Activated CD4-positive, CD25-positive, alpha-beta regulatory T cell treated with anti-CD3 and anti-CD28 coated beads, Interleukin-2, amount 50 U/mL, for 24 hours (primary cell): ENCODE results near the gene CADPS2.

Source experiments
- ATAC-seq, 2 donors: fragments of 150-1000 bp; cut with Tn5 transposase; one replicate each; pipeline ENCODE4 v1.10.0; 2021; ENCODE audit warnings: mild to moderate bottlenecking in 1 of 2, moderate library complexity in 1 of 2

CADPS2 gene

DNA sequence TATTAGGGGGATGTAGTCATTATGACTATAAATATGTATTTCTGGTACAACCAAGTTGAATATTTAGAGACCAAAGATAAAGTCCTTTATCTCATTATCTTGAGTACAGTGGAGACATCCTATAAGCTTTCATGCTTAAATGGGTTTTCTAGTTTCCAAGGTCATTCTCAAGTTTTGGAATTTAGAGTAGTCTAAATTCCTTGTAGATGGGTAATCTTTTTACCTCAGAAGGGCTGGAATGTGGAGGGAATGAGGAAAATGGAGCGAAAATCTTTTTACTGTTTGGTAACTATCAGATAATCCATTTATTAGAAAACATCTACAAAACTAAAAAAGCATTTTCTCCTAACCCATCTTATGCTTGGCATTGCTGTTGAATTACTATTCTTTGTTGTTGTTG, 368.7 kb downstream of the CADPS2 start:
- no peak for ATAC-seq

GRCh38 chr7:122515404-122515803, 370.9 kb downstream of the CADPS2 start:
- ATAC-seq = no peak

DNA sequence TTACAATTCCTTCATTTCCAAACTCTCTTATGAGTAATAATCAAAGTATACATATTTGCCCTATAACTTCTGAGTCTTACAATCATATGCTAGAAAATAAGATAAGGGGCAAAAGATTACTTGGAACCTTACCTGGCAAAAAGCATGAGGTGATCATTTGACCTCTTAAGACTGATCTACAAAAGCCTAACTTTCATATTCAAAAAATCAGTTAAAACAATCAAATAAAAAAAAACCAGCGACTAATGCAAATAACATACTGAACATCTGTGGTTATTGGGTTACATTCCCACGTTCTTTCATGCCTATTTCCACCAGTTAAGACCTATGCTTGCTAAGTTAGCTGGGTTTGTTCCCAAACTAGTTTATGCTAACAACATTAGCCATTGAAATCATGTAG, 375.0 kb downstream of the CADPS2 start:
- no peak for ATAC-seq

- no peak for ATAC-seq
These were observed 378.7 kb downstream of the CADPS2 start for GRCh38 chr7:122507591-122507990.

- no peak for ATAC-seq
These were observed 394.3 kb downstream of the CADPS2 start for GRCh38 chr7:122492007-122492406.

DNA sequence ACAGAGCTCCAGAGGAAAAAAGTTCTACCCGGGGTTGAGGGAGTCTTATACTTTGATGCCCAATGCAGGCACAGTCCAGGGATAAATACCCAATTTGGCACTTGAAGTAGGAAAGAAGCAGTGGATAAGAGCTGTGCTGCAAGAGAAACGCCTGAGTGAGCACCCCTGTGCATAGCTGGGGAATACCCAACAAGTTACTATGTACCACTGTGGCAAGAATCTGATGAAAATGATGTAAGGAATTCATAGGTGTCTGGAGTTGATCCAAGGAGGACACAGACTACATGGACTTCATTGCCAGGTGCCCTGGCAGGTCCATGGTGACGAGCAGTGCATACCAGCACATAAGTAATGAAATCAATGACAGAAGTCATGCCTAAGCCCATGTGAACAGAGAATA, 398.0 kb downstream of the CADPS2 start:
- no peak for ATAC-seq

- ATAC-seq = no peak
These were observed 399.1 kb downstream of the CADPS2 start for GRCh38 chr7:122487131-122487530.

DNA sequence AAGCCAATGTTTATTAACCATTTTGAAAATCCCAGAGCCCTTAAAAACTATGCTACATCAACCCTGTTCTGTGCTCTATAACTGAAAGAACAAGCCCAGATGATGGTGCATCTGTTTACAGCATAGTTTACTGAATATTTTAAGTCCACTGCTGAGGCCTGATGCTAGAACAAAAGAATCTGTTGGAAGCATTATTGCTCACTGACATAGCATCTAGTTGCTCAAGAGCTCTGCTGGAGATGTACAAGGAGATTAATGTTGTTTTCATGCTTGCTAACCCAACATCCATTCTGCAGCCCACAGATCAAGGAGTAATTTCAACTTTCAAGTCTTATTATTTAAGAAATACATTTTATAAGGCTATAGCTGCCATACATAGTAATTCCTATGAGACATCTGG, 400.4 kb downstream of the CADPS2 start:
- ATAC-seq = no peak

GRCh38 chr7:122482212-122482611, 404.0 kb downstream of the CADPS2 start:
- no peak for ATAC-seq

GRCh38 chr7:122470859-122471258, 415.4 kb downstream of the CADPS2 start:
- ATAC-seq = no peak

DNA sequence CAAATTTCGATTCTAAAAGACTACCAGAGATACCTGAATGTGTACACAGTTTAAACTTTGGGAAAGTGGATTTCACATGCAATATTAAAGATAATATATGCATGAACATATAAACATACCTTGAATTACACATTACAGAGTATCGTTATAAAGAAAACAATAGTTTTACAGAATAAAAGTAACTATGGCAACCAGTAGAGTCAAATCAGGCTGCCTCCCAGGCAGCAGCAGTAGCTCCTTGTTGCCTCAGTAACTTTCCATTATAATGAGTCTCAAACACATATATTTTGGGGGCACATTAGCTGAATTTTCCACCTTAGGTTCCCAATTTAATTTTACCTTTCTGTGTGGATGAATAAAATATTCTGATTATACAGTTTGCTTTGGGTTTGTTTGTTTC, 417.3 kb downstream of the CADPS2 start:
- no peak for ATAC-seq

- ATAC-seq = no peak
These were observed 418.4 kb downstream of the CADPS2 start for GRCh38 chr7:122467661-122468449.

DNA sequence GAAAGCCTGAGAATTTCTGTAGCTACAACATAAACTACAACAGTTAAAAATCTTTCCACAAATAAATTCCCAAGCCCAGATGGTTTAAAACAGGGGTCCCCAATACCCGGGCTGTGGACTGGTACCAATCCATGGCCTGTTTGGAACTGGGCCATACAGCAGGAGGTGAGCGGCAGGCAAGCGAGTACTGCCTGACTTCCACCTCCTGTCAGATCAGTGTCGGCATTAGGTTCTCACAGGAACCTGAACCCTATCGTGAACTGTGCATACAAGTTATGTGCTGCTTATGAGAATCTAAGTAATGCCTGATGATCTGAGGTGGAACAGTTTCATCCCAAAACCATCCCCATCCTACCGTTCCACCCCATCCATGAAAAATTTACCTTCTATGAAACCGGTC, 421.0 kb downstream of the CADPS2 start:
- ATAC-seq = no peak

GRCh38 chr7:122463631-122464030, 422.6 kb downstream of the CADPS2 start:
- ATAC-seq = no peak

DNA sequence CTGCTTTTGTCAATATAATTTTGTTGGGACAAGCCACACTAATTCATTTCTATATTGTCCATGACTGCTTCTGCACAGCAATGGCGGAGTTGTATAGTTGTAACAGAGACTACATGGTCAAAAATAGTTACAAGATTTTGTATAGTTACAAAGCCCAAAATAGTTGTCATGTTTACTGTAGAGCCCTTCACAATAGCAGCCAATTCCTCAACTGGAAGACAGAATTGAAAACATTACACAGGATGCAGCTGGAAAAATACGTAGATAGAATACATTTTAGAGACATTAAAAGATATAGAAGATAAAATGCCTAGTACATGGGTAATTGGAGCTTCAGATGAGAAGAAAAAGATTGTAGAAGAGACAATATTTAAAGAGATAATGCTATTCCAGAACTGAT, 425.3 kb downstream of the CADPS2 start:
- ATAC-seq = no peak

GRCh38 chr7:122457969-122458368, 428.3 kb downstream of the CADPS2 start:
- ATAC-seq = no peak

- ATAC-seq = no peak
These were observed 428.9 kb downstream of the CADPS2 start for GRCh38 chr7:122457325-122457724.

DNA sequence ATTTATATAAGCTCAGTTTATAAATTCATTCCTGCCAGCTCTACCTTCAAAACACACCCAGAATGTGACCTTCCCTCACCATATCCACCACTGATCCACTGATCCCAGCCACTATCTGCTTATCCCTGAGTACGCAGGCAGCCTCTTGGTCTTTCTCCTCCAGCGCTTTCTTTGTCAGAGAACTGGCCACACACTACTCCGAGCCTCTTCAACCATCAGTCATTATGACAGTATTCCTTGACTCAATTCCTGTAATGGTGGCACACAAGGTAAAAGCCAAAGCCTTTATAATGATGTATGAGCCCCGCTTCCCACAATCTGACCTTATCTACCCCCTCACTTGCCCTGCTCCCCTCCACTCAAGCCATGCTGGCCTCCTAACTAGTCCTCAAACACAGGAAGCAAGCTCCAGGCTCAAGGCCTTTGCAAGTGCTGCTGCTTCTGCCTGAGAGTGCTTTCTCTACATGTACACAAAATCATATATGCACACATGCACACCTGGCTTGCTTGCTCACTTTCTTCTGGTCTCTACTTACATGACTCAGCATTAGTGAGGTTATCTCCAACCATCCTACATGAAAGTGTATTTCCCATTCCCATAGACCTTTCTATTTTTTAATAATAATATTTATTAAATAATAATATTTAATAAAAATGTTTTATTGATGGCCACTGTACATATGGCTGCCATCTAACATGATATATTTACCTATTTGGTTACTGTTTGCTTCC, 431.3 kb downstream of the CADPS2 start:
- ATAC-seq = no peak

- no peak for ATAC-seq
These were observed 432.8 kb downstream of the CADPS2 start for GRCh38 chr7:122453432-122453831.

DNA sequence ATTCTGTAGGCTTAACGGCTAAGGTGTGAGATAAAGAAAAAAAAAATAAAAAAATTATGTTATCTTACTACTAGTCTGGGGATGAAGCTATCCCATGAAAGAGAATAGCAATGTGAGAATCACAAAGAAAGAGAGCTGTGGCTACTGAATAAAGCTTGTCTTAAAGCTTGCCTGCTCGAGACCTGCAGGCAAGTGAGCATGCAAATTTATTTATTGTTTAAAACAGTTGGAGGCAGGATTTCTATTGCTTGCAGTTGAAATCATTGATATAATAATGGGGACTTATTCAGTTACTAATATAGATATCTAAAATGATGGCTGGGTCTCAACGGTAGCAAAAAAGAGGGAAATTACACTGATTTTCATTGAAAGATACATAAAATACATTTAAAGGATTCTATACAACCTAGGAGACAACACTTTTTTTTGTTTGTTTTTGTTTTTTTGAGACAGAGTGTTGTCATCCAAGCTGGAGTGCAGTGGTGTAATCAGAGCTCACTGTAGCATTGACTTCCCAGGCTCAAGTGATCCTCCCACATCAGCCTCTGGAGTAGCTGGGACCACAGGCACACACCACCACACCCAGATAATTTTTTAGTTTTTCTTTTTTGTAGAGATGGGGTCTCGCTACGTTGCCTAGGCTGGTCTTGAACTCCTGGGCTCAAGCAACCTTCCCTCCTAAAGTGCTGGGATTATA, 437.2 kb downstream of the CADPS2 start:
- ATAC-seq = no peak

DNA sequence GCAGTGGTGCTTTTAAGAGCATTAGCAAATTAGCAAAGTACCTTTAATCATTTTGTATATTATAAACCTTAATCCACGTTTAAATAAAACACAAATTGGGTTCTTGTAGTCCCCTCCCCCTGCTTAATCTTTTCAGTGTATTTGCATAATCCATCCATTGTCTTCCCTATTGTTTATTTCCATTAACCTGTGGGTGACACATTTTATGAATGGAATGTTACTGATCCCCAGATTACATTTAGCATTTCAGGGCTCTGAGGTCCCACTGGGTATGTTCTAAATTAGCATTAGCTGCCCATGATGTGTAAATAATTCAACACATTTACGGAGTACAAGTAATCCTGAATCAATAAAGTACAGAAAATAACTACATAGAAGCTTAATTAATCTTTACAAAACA, 443.3 kb downstream of the CADPS2 start:
- ATAC-seq = no peak

DNA sequence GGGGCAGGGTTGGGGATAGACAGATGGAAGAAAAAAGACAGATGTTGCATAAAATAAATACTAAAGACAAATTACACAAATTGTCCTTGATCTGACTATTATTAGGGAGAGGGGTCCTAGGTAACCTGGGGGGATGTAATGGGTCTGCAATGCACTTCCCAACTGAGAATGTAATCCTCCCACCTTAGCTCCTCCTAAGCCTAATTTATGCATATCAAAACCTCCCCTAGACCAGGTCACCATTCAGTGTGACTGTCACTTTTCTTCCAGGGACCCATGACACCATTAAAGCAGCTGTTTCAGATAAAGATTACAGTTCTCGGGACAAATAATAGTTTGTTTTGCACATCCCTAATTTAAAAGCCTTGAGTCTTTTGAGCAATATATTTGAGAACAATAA, 447.8 kb downstream of the CADPS2 start:
- no peak for ATAC-seq

DNA sequence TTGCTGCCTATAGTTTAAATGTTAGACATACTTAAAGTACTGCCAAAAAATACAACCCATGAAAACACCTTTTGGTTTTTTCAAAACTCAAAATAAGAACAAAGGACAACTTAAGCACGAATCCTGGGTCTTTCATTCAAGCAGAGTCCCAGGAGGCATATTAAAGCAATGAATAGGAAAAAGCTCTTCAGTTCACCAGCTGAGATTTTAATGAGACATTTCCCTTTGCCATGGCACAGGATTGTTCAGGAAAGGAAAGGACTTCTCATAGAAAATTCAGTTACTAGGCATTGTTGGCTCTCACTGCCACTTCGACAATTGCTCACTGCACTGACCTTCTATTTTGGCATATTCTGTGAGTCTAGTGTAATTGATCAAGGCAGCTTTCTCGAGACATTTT, 448.3 kb downstream of the CADPS2 start:
- ATAC-seq = no peak

DNA sequence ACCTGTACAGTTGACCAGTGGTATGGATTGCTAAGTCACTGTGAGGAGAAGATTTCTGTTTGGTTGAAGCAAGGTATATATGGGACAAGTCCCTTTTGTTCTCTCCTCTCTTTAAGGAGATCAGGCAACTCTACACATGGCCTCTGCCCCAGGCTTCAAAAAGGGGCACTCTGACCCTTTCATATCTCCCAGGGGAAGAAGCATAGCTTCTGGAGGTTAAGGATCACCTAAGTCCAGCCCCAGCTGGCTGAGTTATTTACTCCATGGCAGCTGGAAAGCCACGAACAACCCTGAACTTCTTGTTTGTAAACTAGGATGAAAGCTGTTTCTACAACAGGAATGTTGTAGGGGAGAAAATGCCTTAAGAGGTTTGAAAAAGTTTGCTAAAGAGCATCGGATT, 452.5 kb downstream of the CADPS2 start:
- no peak for ATAC-seq
